Embryonic facial prominence (tissue), 1 donor: ENCODE data around the gene PAMR1.

Source experiments
- DNase-seq: peaks from one replicate; pipeline ENCODE4 v3.0.0-alpha.2; 2016; ENCODE audit errors: extremely low spot score

PAMR1 gene

DNA sequence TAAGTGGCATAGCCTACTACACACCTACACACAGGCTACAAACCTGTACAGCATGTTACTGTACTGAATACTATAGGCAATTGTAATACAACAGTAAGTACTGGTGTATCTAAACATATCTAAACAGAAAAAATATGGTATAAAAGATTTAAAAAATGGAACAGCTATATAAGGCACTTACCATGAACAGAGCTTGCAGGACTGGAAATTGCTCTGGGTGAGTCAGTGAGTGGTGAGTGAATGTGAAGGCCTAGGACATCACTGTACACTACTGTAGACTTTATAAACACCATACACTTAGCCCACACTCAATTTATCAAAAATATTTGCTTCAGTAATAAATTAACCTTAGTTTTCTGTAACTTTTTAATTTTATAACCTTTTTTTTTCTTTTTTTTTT is 24.7 kb downstream of the PAMR1 start:
- no peak for DNase-seq

GRCh38 chr11:35496416-35496815 is 29.0 kb downstream of the PAMR1 start:
- DNase-seq: no peak

- DNase-seq: no peak
Observed at GRCh38 chr11:35494957-35495490, 30.4 kb downstream of the PAMR1 start.

DNA sequence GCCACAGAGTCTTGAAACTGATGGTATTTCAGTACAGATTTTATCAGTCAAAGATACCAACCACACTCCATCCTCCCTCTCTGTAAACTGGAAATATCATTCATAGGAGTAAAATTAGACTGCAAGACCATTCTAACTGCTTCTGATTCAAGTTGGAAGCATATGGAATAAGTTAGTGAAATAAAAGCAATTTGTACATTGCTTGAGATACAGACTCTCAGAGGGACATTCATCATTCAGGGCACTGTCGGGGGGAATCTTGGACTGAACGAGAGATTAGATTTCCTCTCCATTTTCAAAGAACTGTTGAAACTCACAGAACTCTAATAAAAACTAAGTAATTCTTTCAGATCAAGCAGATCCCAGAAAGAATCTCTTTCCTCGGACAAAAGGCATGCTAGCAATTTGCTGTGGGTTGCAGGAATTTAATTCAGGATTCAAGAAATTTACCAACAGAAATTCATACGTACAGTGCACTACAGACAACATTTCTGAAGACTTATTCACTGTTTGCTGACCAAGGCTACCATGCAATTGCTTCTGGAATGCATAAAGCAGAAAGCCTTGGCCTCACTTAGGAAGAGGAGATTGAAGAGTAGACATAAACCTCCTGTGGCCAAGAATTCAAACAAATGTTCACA is 34.1 kb downstream of the PAMR1 start:
- DNase-seq: peak; percentile 13

DNA sequence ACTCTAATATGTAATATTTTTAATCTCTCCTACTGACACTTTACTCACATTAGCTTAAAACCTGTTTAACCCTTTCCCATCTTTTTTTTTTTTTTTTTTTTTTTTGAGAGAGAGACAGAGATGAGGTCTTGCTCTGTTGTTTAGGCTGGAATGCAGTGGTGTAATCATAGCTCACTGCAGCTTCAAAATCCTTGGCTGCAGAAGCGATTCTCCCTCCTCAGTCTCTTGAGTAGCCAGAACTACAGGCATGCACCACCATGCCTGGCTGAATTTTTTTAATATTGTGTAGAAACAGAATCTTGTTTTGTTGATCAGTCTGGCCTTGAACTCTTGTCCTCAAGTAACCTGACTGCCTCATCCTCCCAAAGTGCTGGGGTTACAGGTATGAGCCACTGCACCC is 37.3 kb downstream of the PAMR1 start:
- no peak for DNase-seq

GRCh38 chr11:35487532-35488078 is 37.8 kb downstream of the PAMR1 start:
- peak; percentile 67 for DNase-seq

DNA sequence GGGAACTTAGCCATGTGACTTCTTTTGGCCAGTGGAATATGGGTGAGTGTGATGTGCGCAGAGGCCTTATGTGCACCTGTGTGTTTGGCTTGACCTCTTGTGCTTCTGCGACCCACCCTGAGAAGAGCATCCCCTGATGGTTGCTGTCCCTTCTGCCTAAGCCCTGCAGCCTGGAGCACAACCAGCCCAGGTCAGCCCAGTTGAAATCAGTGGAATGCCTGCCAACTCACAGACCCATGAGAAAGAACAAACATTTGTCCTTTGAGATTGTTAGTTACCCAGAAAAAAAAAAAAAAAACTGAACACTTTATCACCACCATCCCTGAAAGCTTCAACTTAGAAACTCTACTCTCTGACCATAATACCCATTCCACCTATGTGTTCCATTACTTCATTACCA is 38.5 kb downstream of the PAMR1 start:
- DNase-seq: no peak

DNA sequence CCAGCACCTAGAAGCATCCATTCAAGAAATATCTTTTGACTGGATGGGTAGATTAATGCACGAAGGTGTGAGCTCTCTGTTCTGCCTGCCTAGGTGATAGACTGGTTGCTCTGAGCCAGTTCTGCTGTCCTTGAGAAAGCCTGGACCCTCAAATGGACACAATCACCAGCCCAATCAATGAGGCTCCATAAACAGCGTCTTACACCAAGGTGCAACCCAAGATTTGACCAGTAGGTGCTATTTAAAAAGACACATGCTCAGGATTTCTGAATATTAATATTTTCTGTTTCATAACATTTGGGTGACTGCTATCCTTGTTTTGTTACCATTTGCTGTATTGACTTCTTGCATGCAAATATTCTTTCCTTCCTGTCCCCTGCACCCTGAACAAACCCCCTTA is 39.0 kb downstream of the PAMR1 start:
- no peak for DNase-seq

- peak; percentile 53 for DNase-seq
Observed at GRCh38 chr11:35485656-35486322, 39.6 kb downstream of the PAMR1 start.

GRCh38 chr11:35484435-35484834 is 41.0 kb downstream of the PAMR1 start:
- no peak for DNase-seq

GRCh38 chr11:35483131-35483820 is 42.1 kb downstream of the PAMR1 start:
- DNase-seq: no peak

GRCh38 chr11:35479731-35480130 is 45.7 kb downstream of the PAMR1 start:
- DNase-seq: no peak

DNA sequence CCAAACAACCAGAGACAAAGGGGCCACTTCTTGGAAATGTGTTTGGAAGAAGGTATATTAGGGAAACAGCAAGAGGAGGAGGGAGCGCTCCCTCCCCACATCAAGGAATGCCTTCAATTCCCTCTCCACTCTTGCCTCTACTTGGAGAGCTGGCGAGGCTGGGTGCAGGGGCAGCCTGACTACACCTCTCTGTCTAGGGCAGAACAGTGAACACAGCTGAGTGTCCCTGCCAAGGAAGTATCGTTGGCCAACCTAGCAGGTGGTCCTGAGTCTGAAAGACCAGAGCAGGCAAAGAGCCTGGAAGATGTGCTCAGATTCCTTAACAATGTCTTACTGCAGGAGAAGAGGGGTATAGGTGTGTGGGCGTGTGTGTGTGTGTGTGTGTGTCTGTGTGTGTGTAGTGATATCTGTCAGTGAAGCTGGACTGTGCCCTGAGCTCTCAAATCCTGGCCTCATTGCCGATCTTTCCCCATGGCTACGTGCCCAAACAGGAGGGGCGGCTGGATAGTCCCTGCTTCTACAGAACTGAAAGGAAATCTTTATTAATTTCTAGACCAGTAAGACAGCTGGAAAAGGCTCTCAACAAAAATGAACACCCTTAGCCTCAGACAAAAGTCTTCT is 46.8 kb downstream of the PAMR1 start:
- DNase-seq: no peak

DNA sequence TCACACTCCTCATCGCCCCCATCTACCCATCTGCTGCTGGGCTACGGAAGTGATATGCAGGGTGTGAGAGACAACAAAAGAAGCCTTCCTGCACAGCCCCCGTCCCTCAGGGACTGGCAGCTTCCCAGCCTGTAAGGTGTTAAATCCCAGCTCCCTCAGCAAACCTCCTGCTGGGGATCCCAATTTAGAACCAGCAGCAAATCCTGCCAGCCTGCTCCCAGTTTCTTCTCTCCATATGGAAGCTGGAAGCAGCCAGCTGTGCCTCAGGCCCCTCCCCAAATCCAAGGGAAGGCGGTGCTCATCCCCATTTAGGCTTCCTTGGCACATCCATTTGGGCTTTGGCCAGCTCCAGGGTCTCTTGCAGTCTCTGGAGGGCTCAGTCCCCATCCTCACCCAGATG is 47.5 kb downstream of the PAMR1 start:
- no peak for DNase-seq

DNA sequence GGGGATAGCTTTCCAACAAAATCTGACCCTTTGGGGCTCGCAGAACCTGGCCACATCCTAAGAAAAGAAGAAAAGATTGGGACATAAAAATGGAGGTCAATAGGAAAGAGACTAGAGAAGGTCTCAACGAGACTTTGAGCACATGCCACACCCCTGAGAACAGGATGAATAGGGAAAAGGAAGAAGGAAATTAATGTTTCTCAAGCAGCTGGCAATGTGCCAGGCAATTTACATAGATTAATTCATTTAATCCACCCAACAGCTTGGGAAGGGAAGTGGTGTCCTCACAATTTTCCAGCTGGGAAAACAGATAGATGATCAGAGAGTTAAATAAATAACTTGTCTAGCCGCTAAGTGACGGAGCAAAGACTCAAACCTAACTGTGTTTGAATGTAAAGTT is 50.7 kb downstream of the PAMR1 start:
- DNase-seq: no peak

- DNase-seq: no peak
Observed at GRCh38 chr11:35473795-35474374, 51.5 kb downstream of the PAMR1 start.

DNA sequence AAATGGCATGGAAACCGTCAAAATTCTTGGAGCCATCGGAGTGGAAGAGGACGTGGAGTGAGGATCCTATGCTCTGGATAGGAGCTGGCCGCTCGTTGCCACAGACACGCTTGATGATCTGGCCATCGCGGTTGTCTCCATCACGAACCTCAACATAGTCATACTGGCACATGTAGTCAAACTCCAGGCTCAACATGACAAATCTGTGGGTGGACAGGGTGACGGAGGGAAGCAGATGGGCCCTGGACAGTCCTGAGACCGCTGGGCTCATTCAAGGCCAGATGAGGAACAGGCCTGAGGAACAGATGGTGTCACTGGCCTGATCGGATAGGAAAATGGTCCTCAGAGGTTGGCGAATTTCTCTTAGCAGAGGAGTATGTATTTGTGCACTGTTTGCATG is 54.8 kb downstream of the PAMR1 start:
- DNase-seq: no peak

DNA sequence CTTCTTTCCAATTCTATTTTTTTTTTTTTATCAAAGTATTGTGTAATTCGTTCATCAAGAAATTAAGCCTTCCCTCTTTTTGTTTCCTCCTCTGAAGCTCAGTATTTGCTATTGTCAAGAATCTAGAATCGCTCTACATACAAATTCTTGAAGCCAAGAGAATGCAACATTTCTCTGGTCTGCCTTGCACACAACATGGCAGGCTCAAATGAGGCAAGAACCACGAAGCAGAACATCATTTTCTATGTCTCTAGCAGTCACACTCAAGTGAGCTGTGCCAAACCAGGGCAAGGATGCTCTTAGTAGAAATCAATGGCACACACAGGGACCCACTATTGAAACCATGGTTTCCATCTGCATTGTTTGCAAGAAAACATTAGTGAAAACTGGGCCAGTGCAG is 59.4 kb downstream of the PAMR1 start:
- DNase-seq: no peak

GRCh38 chr11:35464308-35464707 is 61.1 kb downstream of the PAMR1 start:
- no peak for DNase-seq

DNA sequence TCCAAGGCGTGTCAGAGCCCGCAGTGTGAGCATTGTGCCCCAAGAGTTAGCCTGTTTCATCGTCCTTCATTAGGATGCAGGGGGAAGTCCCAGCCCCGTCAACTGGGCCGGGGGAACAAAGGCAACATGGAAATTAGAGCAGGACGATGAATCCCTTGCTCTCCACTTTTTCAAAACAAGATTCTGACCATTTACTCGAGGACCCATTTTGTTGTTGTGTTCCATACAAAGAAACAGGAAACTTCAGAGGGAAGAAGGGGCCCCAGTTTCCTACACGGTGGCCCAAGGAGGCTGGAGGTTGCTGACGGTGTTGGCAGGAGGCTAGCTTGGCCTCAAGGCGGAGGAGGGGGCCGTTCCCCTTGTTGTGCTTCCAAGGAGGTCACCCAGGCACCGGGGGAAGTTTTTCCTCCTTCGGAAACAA is 62.1 kb downstream of the PAMR1 start:
- no peak for DNase-seq

- DNase-seq: no peak
Observed at GRCh38 chr11:35461917-35462538, 63.4 kb downstream of the PAMR1 start.
